Breast epithelium (tissue), 4 donors: ENCODE measurements around the gene BPIFA3. TPM values are rescaled to one million over a fixed set of nuclear protein-coding genes. Genes with fewer than 3 reads are reported as not detected.

Source experiments
- DNase-seq, 2 donors: peaks; one replicate each; pipeline ENCODE4 v3.0.0-alpha.2; 2019; ENCODE audit warnings: low spot score in 2 of 2
- H3K27ac ChIP-seq, 2 donors: fragments of 200-600 bp; sonication (generic) in 1 of 2; one replicate each; pipeline ENCODE4 v1.5.1; 2016 to 2019; ENCODE audit warnings: mild to moderate bottlenecking in 1 of 2
- H3K27me3 ChIP-seq, 2 donors: fragments of 200-600 bp; sonication (generic) in 1 of 2; one replicate each; pipeline versions ENCODE4 v1.5.1 to v1.6.0; 2017 to 2019; ENCODE audit warnings: control low read depth in 1 of 2, mild to moderate bottlenecking in 1 of 2
- H3K36me3 ChIP-seq: fragments of 200-600 bp; one replicate; pipeline ENCODE4 v1.5.1; 2019
- H3K4me1 ChIP-seq, 2 donors: fragments of 200-600 bp; sonication (generic); one replicate each; pipeline ENCODE4 v1.5.1; 2016 to 2019; ENCODE audit warnings: control low read depth in 1 of 2
- H3K4me3 ChIP-seq, 3 donors: fragments of 200-600 bp; sonication (generic); 1 replicate in 2 of 3; 2 replicates in 1 of 3; pipeline ENCODE4 v1.5.1; 2016 to 2019; ENCODE audit warnings: mild to moderate bottlenecking in 3 of 3, moderate library complexity in 2 of 3
- H3K9me3 ChIP-seq, 2 donors: fragments of 200-600 bp; sonication (generic) in 1 of 2; one replicate each; pipeline ENCODE4 v1.5.1; 2016 to 2019; ENCODE audit warnings: control low read depth in 1 of 2
- POLR2A ChIP-seq: fragments of 450-650 bp; IDR thresholded peaks from one replicate; pipeline ENCODE4 v1.6.1; 2016; ENCODE audit warnings: antibody characterized with exemption, mild to moderate bottlenecking, moderate library complexity
- POLR2AphosphoS5 ChIP-seq, 3 donors: sonication (generic); formaldehyde crosslinking; IDR thresholded peaks; one replicate each; pipeline ENCODE4 v1.6.1; 2017; ENCODE audit warnings: antibody characterized with exemption in 3 of 3
- intact Hi-C: fragments of 100-400 bp; cut with DNase I; formaldehyde crosslinking; loops from one replicate; pipeline ENCODE4 v1.15.1; 2023; ENCODE audit warnings: low total_unique reads
- total RNA-seq, 3 donors: library from RNA; depleted of rRNA; stranded (reverse); fragments of >200 nt; gene quantifications; one replicate each; pipeline ENCODE4 v1.1.0, GENCODE V29; 2016
- TF ChIP-seq, protein P1 (sequence below), 3 donors: fragments of 450-650 bp; IDR thresholded peaks; one replicate each; pipeline ENCODE4 v1.5.1; 2016 to 2017; ENCODE audit warnings: antibody characterized with exemption in 3 of 3, mild to moderate bottlenecking in 3 of 3, moderate library complexity in 3 of 3

Gene BPIFA3
- total RNA-seq = not detected

DNA sequence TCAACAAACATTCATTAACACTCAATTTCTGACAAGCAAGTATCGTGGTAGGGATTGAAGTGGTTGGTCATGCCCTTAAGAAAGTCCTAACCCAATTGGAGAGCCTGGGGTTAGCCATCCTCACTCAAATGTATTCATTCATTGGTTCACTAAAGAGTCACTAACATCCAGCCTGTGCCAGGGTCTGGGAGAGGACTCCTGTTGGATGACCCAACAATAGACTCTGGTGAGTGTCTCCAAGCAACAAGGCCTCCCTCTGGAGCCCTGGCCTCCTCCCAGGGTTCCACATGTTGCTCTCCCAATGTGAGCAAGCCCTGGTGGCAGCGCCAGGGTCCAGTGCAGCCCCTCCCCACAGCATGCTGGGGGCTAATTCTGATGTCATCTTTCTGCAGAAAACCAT is at the start of gene BPIFA3:
BPIFA3 (plus strand) TSS at position 301 of the 400 bp plus-strand sequence. CDS start 185 bp downstream, outside the sequence.
- Histone ChIP-seq H3K27me3 (peaks cover 0 to 31% of the 10 kb centered on the region in 2 donors), H3K4me3 (no peak within 1 kb of the TSS), H3K36me3 (no peaks in the 10 kb centered on the region), H3K27ac (no peak within 1 kb of the TSS), H3K9me3 (no peaks in the 10 kb centered on the region), H3K4me1 (no peaks in the 10 kb centered on the region)
- DNase-seq = no peak
- intact Hi-C loops = no loop called here
- no peak for TF ChIP-seq POLR2A

DNA sequence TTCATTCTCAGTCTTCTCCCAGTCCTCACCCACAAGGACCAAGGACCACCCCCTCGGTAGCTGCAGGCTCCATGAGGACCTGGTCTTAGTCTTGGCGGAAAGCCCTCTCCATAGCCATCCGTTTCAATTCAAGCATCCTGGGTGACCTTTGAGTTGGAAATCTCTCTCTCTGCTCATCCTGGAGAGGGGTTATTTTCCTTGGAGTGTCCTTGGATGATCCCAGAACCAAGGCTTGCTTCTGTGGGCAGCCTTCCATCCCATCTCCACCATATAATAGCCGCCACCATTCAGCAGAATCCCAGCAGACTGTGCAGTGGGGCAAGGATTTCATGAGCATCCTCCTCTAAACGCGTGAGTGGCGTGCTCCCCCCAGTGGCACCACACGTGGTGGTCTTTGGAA is 49.3 kb upstream of the BPIFA3 start, which contains the start of gene BPIFA2:
BPIFA2 (plus strand) TSS at position 301 of the 400 bp plus-strand sequence. CDS start 987 bp downstream, outside the sequence.
- intact Hi-C loops = no loop called here
- H3K4me3 ChIP-seq = no peak within 1 kb of the TSS
- TF ChIP-seq POLR2AphosphoS5 (IDR thresholded peaks at IDR 0.05) (no peak), POLR2A (no peak)
- TF ChIP-seq, protein P1, sequence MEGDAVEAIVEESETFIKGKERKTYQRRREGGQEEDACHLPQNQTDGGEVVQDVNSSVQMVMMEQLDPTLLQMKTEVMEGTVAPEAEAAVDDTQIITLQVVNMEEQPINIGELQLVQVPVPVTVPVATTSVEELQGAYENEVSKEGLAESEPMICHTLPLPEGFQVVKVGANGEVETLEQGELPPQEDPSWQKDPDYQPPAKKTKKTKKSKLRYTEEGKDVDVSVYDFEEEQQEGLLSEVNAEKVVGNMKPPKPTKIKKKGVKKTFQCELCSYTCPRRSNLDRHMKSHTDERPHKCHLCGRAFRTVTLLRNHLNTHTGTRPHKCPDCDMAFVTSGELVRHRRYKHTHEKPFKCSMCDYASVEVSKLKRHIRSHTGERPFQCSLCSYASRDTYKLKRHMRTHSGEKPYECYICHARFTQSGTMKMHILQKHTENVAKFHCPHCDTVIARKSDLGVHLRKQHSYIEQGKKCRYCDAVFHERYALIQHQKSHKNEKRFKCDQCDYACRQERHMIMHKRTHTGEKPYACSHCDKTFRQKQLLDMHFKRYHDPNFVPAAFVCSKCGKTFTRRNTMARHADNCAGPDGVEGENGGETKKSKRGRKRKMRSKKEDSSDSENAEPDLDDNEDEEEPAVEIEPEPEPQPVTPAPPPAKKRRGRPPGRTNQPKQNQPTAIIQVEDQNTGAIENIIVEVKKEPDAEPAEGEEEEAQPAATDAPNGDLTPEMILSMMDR (IDR thresholded peaks at IDR 0.05) = no peak
- H3K27ac ChIP-seq = no peak within 1 kb of the TSS
- H3K4me1 ChIP-seq = no peaks in the 10 kb centered on the region
- H3K9me3 ChIP-seq = peaks cover 5 to 27% of the 10 kb centered on the region in 2 donors
- no peaks in the 10 kb centered on the region for H3K36me3 ChIP-seq
- H3K27me3 ChIP-seq = no peaks in the 10 kb centered on the region
- no peak for DNase-seq

DNA sequence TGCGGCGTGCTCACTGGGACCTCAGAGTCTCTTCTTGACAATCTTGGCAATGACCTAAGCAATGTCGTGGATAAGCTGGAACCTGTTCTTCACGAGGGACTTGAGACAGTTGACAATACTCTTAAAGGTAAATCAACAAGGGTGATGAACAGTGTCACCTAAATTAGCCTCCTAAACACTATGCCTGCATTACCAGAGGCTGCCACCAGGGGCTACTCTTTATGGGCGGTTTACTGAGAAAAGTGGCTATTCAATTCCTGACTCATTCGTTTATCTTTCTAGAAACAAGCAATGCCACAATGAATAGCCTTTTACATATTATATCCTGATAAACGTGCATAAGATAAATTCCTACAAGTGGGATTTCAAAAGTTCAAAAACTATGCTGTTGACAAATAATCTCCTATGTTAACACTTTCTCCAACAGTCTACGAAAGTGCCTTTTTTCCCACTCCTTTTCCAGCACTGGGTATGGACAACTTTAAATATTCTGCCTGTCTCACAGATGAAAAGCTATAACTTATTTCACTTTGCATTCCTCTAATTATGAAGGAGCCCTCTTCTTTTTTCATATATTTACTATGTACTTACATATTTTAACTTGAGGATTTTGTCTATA is 47.9 kb upstream of the BPIFA3 start:
- Histone ChIP-seq H3K4me3 (no peak overlapping the region), H3K9me3 (peaks cover 5 to 27% of the 10 kb centered on the region in 2 donors), H3K27me3 (no peaks in the 10 kb centered on the region), H3K4me1 (no peaks in the 10 kb centered on the region), H3K27ac (no peak overlapping the region), H3K36me3 (no peaks in the 10 kb centered on the region)
- TF ChIP-seq POLR2A (no peak), POLR2AphosphoS5 (IDR thresholded peaks at IDR 0.05) (no peak)
- TF ChIP-seq, protein P1 (IDR thresholded peaks at IDR 0.05) = no peak
- DNase-seq = no peak
- intact Hi-C loops = no loop called here

DNA sequence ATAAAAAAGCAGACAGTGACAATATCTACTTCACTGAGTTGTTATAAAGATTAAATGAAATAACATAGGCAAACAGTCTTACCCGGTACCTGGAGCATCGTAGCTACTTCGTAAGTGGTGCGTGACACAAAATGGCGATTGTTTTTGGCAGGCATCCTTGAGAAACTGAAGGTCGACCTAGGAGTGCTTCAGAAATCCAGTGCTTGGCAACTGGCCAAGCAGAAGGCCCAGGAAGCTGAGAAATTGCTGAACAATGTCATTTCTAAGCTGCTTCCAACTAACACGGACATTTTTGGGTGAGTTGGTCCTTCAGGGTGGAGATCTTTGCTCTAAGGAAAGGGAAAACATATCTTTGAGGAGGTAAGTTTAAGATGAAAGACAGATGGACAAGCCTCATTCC is 44.4 kb upstream of the BPIFA3 start:
- no peaks in the 10 kb centered on the region for H3K4me1 ChIP-seq
- H3K4me3 ChIP-seq = no peak overlapping the region
- H3K9me3 ChIP-seq = peaks cover 5 to 27% of the 10 kb centered on the region in 2 donors
- H3K27ac ChIP-seq = no peak overlapping the region
- no peak for DNase-seq
- intact Hi-C loops = no loop called here
- no peaks in the 10 kb centered on the region for H3K36me3 ChIP-seq
- no peaks in the 10 kb centered on the region for H3K27me3 ChIP-seq
- TF ChIP-seq POLR2A (no peak), POLR2AphosphoS5 (IDR thresholded peaks at IDR 0.05) (no peak)
- TF ChIP-seq, protein P1 (IDR thresholded peaks at IDR 0.05) = no peak

DNA sequence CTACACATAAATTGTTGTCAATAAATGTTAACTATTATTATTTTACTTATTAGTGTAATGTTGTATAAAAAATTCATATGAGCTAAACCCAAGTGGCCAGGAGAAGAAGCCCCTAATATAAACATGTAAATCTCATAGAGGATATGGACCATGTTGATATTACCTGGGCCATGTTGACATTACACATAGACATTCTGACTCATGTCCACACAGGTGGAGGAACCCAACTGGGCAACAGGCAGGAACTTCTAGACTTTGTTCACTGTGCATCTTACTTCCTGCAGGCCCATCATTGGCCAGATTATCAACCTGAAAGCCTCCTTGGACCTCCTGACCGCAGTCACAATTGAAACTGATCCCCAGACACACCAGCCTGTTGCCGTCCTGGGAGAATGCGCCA is 42.0 kb upstream of the BPIFA3 start:
- peaks cover 0 to 11% of the 10 kb centered on the region in 2 donors for H3K9me3 ChIP-seq
- no peak overlapping the region for H3K4me3 ChIP-seq
- no peak overlapping the region for H3K27ac ChIP-seq
- intact Hi-C loops = no loop called here
- no peaks in the 10 kb centered on the region for H3K27me3 ChIP-seq
- no peaks in the 10 kb centered on the region for H3K36me3 ChIP-seq
- no peak for DNase-seq
- H3K4me1 ChIP-seq = no peaks in the 10 kb centered on the region
- TF ChIP-seq POLR2A = no peak
- TF ChIP-seq POLR2AphosphoS5 (IDR thresholded peaks at IDR 0.05) = no peak
- TF ChIP-seq, protein P1 (IDR thresholded peaks at IDR 0.05) = no peak
